ENCODE results near the gene CCR5.
"Not testable (repeated sequence)": the region's sequence is repeated elsewhere in the genome, so short reads cannot be mapped to it uniquely, and the experiment has no call there.

CCR5 gene

DNA sequence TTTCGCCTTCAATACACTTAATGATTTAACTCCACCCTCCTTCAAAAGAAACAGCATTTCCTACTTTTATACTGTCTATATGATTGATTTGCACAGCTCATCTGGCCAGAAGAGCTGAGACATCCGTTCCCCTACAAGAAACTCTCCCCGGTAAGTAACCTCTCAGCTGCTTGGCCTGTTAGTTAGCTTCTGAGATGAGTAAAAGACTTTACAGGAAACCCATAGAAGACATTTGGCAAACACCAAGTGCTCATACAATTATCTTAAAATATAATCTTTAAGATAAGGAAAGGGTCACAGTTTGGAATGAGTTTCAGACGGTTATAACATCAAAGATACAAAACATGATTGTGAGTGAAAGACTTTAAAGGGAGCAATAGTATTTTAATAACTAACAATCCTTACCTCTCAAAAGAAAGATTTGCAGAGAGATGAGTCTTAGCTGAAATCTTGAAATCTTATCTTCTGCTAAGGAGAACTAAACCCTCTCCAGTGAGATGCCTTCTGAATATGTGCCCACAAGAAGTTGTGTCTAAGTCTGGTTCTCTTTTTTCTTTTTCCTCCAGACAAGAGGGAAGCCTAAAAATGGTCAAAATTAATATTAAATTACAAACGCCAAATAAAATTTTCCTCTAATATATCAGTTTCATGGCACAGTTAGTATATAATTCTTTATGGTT, at the start of gene CCR5:
Gene CCR5, plus strand, starts transcription at position 108 of the 680 bp plus-strand sequence. CDS start 1,957 bp downstream, outside the sequence.
- DNase-seq (ENCODE audit: low read depth): no peak

DNA sequence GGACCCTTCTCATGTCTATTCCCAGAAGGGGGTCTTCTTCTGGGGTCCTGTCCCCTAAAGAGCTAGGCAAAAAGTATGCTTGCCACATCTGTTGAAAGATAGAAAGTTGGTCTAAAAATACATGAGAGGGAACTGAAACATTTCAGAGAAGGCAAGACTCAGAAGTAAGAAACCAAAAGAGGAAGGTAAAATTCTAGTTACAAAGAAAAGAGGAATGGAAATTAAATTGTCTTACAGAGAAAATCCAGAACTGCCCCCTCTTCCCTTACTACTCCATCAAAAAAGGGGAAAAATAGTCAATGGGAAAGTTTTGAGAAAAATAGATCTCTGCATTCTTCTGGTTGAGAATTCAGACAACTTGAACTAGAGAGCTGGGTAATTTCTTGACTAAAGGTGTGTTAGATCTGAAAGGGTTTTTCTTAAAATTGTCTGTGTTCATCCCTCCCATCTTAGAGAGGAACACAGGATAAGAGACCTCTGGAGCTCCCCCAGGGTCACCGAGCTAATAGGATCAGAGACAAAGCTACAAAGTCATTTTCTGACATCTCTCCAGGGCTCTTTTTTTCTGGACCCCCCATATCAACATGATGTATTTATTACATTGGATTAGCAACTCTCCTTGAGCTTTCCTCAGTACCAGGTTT, 49.2 kb upstream of the CCR5 start:
- DNase-seq (ENCODE audit: low read depth): no peak

DNA sequence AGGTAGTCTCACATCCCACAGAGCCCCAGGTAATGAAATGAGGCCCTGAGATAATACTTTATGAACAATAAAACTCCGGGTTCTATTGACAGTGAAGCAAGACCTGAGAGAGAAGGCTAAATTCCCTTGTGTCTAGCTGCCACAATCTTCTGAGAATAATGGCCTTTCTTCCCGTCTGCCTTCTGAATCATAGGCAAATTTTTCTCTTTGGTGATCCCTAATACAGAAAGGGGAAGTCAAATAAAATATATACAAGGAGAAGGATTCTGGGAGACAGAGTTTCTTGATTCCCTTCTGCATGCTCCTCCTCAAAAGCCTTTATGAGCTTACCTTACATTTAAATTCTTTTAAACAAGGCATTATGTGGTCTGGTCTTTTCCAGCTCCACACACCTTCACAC, 46.7 kb upstream of the CCR5 start:
- no peak for DNase-seq (ENCODE audit: low read depth)

DNA sequence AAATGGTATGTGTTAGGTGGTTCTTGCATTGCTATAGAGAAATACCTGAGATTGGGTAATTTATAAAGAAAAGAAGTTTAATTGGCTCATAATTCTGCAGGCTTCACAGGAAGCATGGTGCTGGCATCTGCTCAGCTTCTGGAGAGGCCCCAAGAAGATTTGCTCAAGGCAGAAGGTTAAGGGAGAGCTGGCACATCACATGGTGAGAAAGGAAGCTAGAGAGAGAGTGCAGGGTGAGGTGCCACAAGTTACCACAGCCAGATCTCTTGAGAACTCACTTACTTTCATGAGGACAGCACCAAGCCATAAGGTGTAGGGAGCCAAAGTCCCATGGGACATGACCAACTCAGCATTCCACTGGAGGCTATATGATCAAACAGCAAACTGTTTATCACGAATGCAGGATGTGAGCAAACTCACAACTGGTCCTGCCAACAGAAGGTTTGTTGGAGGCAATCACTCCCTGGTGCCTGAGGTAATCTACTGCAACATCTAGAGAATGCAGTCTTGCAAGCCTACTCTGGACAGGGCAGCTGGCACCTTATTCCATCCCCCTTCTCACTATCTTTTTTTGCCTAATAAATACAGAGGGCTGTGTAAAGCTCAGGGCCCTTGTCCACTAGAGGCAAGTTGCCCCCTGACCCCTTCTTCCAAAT, 45.0 kb upstream of the CCR5 start:
- no peak for DNase-seq (ENCODE audit: low read depth)

DNA sequence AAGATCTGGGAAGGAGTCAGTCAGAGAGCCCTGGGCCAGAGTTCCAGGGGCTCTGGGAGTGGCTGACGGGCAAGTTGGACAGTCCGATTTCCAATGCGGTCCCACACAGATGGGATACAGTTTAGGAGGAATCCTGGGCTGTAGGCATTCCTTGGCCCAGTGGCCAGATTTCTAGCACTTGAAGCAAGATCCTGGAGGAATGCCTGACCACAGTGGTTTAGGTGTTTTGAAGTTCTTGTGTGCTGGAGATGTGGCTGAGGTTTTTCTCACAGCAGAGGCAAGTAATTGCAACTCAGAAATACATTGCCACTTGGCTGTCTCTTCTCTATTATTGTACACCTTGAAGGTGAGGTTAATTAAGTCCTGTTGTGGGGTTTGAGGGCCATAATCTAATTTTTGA, 40.1 kb upstream of the CCR5 start:
- not testable (repeated sequence) for DNase-seq (ENCODE audit: low read depth)

DNA sequence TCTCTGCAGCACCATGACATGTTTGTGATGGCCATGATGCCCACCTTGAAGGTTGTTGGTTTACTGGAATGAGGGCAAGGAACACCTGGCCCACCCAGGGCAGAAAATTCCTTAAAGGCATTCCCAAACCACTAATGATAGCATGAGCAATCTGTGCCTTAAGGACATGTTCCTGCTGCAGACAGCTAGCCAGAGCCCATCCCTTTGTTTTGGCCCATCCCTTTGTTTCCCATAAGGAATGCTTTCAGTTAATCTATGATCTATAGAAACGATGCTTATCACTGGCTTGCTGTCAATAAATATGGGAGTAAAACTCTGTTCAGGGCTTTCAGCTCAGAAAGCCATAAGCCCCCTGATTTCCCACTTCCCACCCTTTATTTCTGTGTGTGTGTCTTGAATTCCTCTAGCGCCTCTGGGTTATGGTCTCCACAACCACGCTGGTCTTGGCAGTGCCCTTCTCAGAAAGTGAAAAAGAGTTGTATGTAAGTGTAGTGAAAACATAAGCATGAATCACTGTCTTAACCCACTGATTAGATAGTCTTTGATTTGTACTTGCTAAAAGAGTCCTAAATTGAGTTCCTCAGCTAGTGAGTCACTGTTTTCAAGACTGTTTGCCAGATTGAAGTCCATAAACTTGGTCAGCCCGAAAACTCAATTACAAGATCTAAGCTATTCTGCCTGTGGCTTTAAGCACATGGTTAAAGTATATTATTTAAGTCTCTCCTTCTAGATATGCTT, 35.8 kb upstream of the CCR5 start:
- DNase-seq (ENCODE audit: low read depth): no peak

DNA sequence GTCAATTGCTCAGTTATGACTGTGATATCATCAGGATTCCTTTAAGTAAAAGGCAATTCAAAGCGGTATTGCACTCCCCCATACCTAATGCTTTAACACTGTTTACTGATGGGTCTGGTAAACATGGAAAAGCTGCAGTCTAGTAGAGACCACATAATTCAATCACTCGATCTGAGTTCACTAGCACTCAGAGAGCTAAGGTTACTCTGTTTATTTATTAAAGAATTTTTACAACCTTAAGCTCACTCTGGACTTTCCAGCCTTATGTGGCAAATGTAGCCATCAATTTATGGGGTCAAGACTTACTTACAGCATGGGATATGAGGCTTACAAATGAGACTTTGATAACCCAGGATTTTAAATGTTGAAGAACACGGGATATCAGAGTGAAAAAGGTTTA, 35.2 kb upstream of the CCR5 start:
- DNase-seq (ENCODE audit: low read depth): no peak

DNA sequence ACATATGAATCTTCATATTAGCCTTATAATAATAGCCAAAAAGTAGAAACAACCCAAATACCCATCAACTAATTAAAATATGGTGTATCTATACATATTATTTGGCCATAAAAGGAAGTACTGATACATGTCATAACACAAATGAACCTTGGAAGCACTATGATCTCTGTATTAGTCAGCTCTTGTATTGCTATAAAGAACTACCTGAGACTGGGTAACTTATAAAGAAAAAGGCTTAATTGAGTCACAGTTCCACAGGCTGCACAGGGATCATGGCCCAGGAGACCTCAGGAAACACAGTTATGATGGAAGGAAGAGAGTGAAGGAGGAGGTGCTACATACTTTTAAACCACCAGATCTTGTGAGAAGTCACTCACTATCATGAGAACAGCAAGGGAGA, 32.8 kb upstream of the CCR5 start:
- DNase-seq (ENCODE audit: low read depth): no peak

DNA sequence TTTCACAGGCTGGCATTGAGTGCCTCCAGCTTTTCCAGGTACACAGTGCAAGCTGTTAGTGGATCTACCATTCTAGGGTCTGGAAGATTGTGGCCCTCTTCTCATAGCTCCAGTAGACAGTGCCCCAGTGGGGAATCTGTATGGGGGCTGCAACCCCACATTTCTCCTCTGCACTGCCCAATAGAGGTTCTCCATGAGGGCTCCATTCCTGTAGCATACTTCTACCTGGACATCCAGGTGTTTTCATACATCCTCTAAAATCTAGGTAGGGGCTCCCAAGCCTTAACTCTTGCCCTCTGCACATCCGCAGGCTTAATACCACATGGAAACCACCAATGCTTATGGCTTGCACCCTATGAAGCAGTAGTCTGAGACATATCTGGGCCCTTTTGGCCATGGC, 31.9 kb upstream of the CCR5 start:
- DNase-seq (ENCODE audit: low read depth): no peak

DNA sequence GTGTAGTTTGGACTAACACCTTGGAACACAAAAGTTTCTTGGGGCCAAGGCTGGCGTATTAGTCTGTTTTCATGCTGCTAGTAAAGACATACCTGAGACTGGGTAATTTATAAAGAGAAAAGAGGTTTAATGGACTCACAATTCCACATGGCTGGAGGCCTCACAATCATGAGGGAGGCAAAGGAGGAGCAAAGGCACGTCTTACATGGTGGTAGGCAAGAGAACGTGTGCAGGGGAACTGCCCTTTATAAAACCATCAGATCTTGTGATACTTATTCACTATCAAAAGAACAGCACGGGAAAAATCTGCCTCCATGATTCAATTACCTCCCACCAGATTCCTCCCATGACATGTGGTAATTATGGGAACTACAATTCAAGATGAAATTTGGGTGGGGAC, 26.3 kb upstream of the CCR5 start:
- DNase-seq (ENCODE audit: low read depth): no peak

DNA sequence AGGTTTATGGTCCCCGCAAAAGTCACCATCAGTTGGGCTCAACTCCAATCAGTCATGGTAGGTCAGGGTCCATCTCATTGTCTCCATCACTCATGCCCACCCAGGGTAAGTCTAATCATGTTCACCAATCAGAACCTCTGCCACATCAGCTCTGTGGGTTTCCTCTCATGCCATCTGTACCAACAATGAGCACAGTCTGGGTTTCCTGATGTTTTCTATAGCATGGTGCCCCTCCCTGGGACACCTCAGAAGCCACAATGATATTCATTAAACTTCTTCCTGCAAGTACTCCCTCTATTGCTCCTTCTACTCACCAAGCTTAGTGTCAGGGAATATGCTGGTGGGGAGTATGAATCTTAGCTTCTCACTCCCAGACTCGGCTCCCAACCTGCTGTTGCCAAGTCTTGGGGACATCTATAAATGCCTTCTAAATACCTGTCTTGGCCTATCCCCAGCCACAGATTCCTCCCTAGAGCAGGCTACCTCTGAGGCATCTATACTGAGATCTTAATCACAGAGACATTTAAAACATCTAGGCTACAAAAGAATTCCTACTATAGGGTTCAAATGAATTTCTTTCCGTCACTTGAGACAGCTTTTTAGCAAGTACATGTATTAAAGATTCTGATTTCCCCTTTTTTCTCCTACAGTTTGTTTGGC, 21.8 kb upstream of the CCR5 start:
- DNase-seq (ENCODE audit: low read depth): no peak

DNA sequence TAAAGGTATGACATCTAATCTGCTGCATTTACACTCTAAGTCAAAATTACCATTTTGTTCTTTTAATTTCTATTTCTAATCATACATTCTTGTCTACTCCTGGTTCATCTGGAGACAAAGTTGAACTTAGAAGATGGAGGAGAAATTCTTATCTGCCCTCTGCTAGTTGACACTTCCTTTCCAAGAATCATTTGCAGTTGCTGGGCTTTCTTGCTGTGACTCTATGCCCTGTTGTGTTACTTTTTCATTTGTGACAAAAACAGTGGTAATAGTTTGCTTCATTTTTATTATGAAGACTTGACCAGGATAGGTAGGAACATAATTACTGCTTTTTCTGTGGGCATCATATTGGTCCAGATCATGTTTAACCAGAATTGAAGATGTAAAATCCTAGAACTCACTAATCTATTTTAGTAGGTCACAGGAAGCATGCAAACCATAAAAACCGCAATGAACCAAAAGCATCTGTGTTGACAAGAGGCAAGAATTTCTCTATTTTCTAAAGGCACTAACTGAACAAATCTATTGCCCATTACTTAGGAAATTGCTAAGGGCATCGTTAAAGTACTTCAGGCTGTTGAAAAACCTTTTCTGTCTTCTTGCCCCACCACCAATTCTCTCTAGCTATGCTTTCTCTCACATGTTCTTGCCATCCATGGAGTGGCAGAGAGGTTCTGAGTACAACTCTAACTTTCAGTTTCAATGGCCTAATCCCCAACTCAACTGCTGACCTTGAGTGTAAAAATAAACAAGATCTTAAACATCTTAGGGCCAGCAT, 21.1 kb upstream of the CCR5 start:
- DNase-seq (ENCODE audit: low read depth): no peak

DNA sequence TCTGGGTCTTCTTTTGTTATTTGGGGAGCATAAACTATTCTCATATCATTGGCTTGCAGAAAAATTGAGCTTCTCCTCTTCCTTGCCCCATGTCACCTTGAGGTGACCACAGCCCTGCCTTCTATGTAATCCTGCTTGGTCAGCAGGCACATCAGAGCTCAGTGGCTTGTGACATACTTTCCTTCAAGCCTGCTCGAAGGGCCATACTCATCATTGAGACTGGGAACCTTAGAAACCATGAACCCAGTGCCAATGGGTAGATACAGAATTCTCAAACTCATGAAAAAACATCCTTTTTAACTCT, 20.5 kb upstream of the CCR5 start:
- DNase-seq (ENCODE audit: low read depth): no peak

DNA sequence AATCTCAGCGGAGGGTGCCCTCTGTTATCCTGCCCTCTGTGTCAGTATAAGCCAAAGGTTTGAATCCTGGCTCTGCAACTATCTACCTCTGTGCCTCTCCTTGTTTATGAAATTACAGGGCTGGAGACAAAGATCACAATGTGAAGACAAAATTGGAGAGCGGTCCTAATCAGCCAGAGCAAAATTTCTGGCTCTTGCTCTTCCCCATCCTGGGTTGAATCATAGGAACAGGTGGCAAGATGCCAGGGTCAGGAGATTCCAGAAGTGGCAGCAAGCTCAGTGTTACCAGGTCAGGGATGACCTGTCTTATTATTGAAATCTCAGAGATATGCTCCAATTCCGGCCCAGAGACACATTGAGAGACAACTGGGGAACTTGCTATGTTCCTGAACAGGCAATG, 19.1 kb upstream of the CCR5 start:
- no peak for DNase-seq (ENCODE audit: low read depth)

DNA sequence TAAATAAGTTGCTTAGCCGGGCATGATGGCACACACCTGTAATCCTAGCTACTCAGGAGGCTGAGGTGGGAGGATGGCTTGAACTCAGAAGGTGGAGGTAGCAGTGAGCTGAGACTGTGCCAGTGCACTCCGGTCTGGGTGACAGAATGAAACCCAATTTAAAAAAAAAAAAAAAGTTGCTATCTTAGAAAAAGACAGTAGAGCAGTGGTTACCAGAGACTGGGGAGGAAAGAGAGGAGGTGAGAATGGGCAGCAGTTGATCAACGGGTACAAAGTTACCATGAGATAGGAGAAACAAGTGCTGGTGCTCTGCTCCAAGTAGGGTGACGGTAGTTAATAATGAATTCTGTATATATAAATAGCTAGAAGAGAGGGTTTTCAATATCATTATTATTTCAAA, 17.7 kb upstream of the CCR5 start:
- DNase-seq (ENCODE audit: low read depth): no peak

DNA sequence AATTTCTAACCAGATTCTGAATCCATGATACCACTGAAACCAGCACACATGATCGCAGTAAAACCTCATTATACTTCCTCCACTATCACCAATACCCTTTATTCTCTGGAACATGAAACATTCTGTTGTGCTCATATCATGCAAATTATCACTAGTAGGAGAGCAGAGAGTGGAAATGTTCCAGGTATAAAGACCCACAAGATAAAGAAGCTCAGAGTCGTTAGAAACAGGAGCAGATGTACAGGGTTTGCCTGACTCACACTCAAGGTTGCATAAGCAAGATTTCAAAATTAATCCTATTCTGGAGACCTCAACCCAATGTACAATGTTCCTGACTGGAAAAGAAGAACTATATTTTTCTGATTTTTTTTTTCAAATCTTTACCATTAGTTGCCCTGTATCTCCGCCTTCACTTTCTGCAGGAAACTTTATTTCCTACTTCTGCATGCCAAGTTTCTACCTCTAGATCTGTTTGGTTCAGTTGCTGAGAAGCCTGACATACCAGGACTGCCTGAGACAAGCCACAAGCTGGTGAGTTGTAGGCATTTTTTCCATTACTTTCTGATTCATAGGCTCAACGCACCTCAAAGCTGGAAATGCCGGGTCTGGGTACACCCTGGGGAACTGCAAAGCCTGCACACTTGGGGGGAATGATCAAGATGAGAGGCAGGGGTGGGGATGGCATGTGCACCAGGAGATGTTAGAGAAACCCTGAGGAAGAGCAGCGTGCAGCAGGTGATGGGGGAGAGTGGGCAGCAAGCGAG, 16.9 kb upstream of the CCR5 start, which contains the start of gene CCR2:
Gene CCR2, plus strand, starts transcription at position 465 of the 764 bp plus-strand sequence. CDS start 3,417 bp downstream, outside the sequence.
- DNase-seq (ENCODE audit: low read depth): no peak

DNA sequence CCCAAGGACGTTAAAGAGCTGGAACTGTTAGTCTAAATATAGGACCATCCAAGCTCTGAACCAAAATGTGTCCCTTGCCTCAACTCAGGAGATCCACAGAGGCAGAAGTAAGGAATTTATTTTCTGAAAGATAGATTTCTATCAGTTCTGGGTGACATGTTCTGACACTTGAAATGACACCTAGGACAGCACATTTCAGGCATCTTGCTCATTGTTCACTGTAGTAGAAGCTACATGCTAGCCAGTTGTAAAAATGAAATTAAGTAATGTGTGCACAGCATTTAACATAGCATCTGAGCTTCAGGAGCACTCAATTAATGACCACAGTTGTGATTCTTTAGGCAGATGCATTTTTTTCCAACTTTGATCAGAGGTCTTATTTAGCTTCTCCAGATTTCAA, 16.3 kb upstream of the CCR5 start:
- DNase-seq (ENCODE audit: low read depth): no peak

DNA sequence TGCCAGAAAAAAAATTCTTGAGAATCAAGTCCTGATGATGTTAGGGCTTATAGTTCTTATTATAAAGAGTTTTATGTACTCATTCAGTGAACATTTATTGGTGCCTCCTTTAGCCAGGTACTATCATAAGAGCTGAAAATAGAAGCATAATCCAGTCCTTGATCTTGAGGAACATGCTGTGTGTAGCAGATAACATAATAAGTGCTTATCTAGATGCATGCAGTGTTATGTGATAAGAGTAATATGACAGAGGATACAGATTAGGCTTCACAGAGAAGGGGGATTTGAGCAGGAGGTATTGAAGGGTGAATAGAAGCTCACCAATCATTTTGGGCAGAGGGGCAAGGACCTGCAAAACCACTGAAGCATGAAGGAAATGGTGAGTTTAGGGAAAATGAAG, 15.8 kb upstream of the CCR5 start:
- DNase-seq (ENCODE audit: low read depth): no peak

DNA sequence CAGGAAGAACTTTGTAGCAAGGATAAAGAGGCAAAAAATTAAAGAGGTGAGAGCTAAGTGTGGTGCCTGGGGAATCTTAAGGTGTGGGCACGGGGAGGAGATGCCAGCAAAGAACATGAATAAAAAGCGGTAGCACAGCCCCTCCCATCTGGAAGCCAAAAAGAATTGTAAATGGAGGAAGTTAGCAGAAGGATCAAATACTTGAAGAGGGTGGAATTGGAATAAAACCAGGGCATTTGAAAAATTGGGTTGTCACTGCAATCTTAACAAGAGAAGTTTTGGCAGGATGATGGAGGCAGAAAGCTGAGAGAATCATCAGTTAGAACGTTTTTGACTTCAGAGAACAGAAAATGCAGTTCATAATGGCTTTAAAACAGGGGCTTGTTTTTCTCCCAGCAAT, 14.5 kb upstream of the CCR5 start:
- DNase-seq (ENCODE audit: low read depth): no peak

DNA sequence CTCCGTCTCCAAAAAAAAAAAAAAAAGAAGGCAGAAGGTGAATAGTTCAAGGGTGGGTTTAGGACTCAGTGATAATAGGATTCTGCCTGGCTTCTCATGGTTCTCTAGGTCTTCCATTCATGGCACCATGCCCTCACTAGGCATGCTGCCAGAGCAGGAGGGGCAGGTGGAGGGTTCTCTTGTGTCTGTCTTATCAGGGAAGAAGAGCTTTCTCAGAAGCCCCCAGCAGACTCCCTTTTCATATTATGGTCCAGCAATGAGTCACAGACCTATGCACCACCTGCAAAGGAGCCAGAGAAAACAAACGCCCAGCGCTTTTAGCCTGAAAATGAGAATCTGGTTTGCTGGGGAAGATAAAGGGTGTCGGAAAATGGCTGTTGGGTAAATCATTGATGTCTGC, 13.8 kb upstream of the CCR5 start:
- no peak for DNase-seq (ENCODE audit: low read depth)

DNA sequence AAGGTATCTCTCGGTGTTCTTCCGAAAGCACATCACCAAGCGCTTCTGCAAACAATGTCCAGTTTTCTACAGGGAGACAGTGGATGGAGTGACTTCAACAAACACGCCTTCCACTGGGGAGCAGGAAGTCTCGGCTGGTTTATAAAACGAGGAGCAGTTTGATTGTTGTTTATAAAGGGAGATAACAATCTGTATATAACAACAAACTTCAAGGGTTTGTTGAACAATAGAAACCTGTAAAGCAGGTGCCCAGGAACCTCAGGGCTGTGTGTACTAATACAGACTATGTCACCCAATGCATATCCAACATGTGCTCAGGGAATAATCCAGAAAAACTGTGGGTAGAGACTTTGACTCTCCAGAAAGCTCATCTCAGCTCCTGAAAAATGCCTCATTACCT, 12.3 kb upstream of the CCR5 start:
- DNase-seq (ENCODE audit: low read depth): no peak
